HUDEP-2 (cell line): ENCODE results near the gene PLOD1.
"Not testable (repeated sequence)": the region's sequence is repeated elsewhere in the genome, so short reads cannot be mapped to it uniquely, and the experiment has no call there.

Experiments
- DNase-seq, 76 experiments: peaks; one replicate each; lab custom pipeline; 2025; ENCODE audit not compliant: unreplicated experiment in 76 of 76; lab: John Stamatoyannopoulos, UW

Gene PLOD1

DNA sequence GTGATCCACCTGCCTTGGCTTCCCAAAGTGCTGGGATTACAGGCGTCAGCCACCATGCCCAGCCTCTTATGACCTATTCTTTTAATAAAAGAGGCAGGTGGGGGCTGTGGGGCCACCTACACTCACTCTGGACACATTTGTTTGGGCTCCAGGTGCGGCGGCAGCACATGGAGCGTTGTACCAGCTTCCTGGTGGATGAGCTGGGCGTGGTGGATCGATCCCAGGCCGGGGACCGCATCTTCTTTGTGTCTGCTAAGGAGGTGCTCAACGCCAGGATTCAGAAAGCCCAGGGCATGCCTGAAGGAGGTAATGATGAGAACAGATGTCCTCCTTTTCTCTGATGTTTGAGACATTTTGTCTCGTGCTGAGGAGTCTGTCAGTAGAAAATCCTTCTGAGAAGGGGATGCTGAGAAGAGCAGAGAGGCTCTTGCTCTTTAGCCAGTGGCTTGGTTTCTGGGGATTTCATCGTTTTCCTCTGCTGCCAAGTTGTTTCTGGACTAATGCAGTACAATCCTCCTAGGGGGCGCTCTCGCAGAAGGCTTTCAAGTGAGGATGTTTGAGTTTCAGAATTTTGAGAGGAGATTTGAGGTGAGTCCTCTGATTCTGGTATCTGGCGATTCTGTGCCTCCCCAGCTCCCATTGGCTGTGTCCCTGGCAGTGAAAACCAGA lies 66.9 kb downstream of the PLOD1 start:
- DNase-seq = peak in 11 of 76 experiments; percentile 6 to 54 (median 26)

DNA sequence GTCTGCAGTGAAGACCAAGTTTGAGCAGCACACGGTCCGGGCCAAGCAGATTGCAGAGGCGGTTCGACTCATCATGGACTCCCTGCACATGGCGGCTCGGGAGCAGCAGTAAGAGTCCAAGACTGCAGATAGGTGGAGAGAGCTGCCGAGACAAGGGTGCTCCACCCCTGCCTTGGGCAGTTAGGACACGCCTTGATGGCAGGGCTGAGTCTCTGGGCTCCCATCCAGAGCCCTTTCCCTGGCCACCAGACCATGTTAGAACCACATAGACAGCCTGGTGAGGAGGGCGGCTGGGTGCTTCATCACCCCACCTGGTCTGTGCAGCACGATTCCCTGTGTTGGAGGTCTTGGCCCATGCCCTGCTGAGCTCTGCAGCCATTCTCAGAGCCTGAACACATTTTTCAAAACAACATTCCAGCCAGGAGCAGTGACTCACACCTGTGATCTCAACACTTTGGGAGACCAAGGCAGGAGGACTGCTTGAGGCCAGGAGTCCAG lies 67.5 kb downstream of the PLOD1 start:
- peak in 63 of 76 experiments; percentile 5 to 87 (median 42) for DNase-seq

DNA sequence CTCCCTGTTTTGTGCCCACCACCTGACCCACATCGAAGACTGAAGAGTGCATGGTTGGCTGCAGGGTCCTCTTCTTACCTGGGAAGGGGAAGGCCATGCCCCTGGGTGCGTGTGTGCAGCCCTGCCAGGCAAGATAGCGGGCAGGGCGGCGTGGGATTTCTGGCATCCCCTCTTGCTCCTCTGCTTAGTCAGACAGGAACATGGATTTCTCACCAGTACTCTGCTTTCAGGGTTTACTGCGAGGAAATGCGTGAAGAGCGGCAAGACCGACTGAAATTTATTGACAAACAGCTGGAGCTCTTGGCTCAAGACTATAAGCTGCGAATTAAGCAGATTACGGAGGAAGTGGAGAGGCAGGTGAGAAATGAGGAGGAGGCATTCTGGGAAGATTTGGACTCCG lies 69.2 kb downstream of the PLOD1 start:
- DNase-seq = no peak

DNA sequence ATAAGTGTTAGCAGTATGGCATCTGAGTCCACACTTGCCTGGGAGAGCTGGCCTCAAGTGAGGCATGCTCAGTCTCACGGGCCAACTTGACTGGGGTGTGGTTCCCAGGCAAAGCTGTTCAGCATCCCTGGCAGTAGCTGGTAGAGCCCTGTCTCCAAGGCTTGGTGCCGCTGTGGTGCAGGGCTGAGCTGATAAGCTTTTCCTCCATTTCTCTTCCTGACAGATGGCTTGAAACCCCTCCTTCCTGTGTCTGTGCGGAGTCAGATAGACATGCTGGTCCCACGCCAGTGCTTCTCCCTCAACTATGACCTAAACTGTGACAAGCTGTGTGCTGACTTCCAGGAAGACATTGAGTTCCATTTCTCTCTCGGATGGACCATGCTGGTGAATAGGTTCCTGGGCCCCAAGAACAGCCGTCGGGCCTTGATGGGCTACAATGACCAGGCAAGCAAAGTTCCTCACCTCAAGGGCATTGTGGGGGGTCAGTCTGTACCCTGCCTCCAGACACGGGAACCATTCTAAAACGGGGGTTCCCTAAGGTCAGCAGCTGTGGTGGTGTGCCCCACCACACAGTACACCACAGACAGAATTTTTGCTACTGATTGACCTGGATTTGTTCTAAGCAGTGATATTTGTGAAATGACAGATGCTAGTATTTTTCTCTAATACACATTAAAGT lies 71.1 kb downstream of the PLOD1 start:
- DNase-seq = peak in 73 of 76 experiments; percentile 14 to 96 (median 84)

DNA sequence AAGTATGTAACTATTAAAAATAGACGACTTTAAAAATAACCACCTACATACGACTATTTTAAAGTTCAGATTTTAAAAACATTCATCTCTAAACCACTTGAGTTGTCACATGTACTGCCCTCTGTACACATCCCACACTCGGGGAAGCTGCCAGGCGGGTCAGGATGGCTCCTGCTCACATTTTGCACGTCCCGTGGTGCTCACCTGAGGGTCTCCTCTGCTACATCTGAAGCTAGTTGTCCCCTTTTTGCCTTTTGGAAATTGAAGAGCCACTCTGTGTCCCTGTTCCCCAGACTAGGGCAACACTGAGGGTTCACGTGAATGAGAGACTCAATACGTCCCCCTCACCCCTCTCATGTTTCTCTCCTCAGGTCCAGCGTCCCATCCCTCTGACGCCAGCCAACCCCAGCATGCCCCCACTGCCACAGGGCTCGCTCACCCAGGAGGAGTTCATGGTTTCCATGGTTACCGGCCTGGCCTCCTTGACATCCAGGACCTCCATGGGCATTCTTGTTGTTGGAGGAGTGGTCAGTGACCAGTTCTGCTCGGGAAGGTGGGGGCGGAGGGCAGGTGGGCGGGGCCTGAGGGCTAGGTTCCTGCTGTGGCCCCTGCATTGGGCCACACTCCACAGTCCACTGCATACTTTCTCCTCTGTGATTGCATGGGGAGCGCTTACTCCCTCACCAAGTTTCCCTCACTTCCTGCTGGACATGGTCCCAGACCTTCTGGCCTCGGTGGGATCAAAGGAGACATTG lies 71.8 kb downstream of the PLOD1 start:
- no peak for DNase-seq

DNA sequence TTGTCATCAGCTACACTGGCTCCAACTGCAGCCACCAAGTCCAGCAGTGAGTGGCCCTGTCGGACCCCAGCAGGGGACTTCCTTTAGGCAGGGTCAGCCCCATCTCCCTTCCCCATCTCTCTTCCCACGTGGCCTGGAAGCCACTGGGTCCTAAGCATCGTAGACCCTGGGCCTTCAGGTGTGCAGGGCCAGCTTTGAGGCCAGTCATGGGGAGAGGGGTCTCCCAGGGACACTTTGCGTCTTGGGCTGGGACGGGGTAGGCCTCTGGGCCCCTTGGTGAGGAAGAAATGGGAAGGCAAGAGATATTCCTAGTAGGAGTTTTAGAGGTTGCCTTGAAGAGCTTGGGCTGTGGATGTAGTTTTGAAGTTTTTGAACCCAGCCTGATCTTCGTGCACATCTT lies 72.7 kb downstream of the PLOD1 start:
- DNase-seq = no peak

DNA sequence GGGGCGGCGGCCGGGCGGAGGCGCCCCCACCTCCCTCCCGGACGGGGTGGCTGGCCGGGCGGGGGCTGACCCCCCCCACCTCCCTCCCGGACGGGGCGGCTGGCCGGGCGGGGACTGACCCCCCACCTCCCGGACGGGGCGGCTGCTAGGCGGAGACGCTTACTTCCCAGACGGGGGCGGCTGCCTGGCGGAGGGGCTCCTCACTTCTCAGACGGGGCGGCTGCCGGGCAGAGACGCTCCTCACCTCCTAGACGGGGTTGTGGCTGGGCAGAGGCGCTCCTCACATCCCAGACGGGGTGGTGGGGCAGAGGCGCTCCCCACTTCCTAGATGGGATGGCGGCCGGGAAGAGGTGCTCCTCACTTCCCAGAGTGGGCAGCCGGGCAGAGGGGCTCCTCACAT lies 73.8 kb downstream of the PLOD1 start:
- DNase-seq = not testable (repeated sequence)

DNA sequence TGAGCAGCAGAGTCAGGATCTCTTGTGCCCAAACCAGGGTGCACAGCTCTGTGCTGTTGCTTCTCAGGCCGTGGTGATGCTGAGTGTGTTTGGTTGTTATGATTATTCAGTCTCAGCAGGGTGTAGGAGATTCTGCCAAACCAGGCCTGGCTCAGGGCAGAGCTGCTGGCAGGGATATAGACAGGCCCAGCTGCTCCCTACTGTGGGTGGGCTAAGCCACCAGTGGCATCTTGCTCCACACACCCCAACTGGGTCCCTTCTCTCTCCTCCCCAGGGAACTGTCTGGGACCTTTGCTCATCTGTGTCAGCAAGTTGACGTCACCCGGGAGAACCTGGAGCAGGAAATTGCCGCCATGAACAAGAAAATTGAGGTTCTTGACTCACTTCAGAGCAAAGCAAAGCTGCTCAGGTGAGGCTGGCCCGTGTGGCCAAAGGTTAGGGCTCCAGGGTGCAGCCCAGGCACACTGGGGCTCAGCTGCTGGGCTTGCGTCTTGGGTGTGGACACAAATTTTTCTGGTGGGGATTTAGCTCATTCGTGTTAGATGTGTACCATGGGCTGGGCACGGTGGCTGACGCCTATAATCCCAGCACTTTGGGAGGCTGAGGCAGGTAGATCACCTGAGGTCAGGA lies 74.9 kb downstream of the PLOD1 start:
- DNase-seq = no peak

DNA sequence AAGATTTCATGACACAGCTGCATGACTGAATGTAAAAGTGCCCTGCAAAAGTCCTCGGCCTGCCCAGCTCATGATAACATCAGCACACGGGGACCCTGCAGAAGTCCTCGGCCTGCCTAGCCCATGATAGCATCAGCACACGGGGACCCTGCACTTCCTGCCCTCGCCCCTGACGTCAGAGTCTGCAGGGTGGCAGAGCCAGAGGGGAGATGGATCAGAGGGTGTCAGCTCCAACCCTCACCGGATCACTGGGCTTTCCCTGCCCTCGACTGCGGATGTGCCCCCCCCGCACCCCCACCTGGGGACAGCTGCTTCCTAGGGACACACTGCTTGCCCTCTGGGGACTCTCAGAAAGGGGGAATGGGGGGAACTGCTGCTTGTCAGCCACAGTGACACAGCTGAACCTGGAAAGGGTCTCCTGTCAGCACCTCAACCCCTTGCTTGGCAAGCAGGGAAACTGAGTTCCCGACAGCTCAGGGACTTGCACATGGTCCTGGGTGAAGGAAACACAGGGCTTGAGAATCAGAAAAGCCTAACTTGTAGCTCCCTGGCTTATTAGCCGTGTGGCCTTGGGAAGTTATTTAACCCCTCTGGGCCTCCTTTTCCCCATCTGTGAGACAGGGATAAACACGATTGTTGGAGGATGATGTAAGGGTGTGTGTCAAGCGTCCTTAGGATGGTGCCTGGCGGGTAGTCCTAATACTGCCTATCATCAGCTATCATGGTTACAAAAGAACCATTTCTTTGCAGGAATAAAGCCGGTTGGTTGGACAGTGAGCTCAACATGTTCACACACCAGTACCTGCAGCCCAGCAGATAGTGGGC lies 76.4 kb downstream of the PLOD1 start:
- no peak for DNase-seq

DNA sequence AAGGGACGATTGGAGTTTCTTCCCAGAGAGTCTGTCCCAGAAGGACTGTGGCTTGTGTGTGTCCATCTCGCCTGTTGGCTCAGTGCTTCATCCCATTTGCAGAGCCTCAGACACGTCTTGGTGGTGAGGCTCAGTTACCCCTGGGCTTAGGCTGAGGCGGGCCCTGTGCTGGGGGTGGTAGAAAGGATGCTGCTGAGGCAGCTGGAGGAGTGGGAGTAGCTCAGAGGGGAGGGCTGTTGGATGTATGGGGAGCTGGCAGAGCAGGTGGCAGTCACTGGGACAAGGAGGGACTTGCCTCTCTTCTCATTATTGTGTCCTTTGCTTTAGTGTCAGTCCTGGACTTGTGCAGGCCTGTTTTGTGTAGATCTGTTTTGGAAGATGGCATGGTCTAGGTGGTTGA lies 77.5 kb downstream of the PLOD1 start:
- no peak for DNase-seq

DNA sequence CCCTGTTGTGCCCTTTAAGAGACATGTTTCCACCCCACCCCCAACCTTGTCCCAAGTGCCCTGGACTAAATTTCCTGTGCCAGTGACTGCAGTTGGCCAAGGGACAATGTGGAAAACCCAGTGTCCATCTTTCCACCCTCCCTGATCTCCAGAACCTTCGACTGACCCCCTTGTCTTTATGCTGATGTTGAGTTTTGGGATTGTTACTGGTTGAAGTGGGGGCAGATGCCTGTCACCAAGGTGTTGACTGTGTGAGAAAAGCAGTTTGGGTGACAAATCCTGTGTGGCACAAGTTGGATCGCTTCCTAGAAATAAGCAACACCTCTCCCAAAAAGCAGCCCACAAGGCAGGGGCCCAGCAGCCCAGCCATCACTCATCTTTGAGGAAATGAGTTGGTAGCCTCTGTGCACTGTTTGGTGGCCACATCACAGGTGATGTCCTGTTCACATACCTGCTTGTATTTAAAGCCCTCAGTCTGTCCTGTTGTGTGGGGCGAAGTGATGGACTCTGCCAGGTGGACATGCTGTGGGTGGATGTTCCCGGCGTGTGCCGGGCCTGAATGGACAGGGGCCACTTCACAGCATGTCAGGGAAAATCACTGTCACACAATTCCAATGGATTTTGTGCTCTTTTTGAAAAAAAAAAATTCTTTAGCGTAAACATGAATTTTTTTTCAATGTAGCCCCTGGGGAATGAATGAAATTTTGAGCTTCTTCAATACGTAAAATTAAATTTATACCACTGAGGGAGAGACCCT lies 78.2 kb downstream of the PLOD1 start:
- no peak for DNase-seq

DNA sequence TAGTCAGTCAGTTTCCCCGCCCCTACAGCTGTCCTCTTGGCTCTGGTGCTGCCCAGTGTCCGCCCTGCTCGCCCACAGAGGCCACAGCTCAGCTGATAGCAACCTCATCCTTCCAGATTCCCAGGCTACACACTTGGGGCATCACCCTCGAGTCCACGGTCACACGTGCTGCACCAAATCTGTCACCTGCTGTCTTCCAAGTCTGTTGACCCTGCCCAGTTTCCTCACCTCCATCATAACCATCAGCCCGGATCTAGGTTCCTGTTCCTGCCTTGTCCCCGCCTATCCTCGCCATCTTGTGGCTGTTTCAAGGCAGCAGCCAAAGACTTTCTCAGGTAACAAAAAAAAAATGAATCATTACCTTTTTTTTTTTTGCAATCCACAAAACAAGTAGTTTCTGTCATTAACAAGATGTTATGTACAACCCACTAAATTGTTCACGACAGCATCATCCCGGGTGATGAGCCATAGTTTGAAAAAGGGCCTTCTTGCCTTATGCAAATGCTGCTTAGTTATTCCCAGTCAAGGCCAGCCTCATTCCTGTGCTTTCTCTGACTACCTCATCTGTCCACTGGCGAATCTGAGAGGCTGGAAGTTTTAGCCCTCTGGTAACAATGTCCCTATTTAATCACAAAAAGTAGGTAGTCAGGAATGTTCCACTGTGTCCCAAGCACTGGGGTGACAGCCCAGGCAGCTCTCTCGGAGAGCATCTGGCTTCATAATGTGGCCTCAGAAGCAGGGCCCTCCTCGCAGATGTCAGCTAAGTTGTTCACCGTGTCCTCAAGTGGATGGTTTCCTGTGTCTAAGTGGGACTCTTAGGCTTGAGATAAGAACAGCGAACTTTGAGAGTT lies 79.8 kb downstream of the PLOD1 start:
- DNase-seq = no peak

DNA sequence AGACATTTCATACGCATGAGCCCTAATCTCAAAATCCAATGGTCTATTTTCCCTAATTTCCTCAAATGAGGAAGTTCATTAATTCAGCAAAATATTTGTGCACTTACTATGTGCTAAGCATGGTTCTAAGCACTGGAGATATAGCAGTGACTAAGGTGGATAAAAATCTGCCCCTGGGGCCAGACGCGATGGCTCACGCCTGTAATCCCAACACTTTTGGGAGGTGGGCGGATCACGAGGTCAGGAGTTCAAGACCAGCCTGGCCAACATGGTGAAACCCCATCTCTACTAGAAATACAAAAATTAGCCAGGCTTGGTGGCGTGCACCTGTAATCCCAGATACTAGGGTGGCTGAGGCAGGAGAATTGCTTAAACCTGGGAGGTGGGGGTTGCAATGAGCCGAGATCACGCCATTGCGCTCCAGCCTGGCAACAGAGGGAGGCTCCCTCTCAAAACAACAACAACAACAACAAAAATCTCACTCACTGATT lies 80.5 kb downstream of the PLOD1 start:
- no peak for DNase-seq

DNA sequence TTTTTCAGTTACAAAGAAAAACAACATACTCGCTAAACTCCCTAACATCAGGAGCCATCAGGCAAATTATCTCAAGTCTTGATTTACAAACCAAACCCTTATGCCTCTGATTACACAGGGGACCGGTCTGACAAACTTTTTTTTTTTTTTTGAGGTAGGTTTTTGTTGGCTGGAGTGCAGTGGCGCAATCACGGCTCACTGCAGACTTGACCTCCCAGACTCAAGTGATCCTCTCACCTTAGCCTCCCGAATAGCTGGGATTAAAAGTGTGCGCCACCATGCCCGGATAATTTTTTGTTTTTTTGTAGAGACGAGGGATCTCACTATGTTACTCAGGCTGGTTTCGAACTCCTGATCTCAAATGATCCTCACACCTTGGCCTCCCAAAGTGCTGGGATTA lies 81.0 kb downstream of the PLOD1 start:
- DNase-seq = no peak

DNA sequence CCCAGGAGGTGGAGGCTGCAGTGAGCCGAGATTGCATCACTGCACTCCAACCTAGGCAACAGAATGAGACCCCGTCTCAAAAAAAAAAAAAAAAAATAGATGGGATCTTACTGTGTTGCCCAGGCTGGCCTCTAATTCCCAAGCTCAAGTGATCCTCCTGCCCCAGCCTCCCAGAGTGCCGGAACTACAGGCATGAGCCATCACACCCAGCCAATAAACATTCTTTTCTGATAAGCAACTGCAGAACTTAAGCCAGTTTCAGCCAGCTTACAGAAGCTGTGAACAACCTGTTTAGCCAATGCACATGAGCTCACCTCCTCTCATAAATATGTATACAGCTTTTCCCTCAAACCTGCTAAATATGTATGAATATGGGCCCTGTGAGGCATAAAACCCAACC lies 81.7 kb downstream of the PLOD1 start:
- DNase-seq = no peak

DNA sequence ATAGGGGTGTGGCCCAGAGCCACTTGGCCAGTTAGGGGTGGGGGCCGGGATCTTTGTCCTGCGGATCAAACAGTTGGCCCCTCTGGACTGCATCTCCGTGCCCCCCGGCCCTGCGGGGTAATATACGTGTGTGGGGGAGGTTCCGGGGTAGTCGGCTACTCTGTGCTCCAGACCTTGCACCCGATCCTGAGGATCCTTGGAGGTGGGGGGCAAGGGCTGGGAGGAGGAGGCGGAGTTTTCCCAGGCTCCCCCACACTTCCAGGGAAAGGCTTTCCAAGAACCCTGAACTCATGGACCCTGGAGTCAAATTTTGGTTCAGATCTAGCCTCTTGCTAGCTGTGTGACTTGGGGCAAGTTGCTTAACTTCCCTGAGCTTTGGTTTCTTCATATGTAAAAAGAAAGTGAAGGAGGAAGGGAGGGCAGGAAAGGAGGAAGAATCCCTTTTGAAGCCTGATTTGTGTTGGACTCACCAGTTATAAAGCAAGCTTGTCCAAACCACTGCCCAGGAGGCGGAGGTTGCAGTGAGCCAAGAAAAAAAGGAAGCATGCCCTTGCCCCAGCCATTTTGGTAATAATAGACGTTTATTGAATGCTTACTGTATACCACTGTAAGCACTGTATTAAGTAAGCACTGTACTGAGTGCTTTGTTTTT lies 85.5 kb downstream of the PLOD1 start:
- no peak for DNase-seq

DNA sequence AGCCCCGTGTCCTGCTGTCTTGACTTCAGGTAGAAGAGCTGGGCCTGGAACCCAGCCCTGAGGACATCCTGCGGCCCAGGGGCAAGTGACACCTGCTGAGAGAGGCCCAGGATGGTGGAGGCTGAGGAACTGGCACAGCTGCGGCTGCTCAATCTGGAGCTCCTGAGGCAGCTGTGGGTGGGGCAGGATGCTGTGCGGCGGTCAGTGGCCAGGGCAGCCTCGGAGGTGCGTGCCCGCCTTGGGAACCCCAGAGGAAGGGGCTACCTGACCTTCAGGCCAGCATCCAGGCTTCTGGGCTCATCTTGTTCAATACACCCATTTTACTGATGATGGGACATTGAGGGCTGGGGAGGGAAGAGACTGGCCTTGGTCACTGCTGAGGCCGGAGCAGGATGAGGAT lies 87.1 kb downstream of the PLOD1 start:
- DNase-seq = no peak

DNA sequence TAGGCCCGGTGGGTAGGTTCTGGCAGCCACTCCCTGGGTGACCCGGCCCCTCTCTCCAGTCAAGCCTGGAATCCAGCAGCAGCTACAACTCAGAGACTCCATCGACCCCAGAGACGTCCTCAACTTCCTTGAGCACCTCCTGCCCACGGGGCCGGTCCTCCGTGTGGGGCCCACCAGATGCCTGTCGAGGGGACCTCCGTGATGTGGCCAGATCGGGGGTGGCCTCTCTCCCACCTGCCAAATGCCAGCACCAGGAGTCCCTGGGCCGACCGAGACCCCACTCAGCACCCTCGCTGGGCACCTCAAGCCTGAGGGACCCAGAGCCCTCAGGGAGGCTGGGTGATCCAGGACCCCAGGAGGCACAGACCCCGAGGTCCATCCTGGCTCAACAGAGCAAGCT lies 87.5 kb downstream of the PLOD1 start:
- DNase-seq = no peak
